Stimulated activated CD4-positive, alpha-beta T cell treated with anti-CD3 and anti-CD28 coated beads, Interleukin-1b, Interleukin-23, amount 100 ng/mL, for 48 hours (primary cell): Measurements from ENCODE around the gene NDUFA8.
"Not testable (repeated sequence)": the region's sequence is repeated elsewhere in the genome, so short reads cannot be mapped to it uniquely, and the experiment has no call there.

Experiments used
- DNase-seq: peaks from one replicate; pipeline ENCODE4 v3.0.0-alpha.2; 2020

NDUFA8 gene

DNA sequence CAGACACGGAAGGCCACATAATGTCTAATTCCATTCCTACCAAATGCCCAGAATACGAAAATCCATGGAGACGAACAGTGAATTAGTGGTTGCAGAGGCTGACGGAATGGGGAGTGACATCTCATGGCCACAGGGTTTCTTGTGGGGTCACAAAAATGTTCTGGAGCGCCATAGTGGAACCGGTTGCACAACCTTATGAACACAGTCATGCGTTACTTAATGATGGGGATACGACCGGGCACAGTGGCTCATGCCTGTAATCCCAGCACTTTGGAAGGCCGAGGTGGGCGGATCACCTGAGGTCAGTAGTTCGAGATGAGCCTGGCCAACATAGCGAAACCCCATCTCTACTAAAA lies 40.4 kb downstream of the NDUFA8 start:
- no peak for DNase-seq

DNA sequence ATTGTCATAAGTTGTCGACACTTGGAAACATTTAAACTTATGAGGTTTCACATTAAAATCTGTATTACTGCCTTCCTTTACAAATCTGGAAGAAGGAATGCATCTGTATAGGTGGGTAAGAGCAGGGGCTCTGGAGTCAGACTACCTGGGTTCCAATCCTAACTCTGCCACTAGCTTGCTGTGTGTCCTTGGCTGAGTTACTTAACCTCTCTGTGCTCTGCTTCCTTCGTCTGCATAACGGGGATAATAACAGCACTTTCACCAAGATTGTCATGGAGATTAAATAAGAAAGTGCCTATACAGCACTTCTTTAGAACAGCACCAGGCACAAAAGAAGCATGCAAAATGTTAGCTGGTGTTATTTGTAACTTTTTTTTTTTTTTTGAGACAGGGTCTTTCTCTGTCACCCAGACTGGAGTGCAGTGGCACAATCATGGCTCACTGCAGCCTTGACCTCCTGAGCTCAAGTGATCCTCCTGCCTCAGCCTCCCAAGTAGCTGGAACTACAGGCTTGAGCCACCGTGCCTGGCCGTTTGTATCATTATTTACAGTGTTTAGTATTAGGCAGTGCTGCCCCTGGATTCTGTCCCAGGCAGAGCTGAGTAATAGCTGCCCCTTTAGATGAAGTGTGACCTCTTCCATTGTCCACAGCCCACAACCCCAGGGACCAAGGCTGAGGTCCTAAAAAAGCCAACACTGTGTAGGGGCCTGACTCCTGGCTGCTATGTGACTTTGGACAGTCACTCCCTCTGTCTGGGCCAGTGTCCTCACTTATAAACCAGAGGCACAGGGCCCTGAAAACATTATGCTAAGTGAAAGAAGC lies 41.0 kb downstream of the NDUFA8 start:
- DNase-seq, result no peak

GRCh38 chr9:122117241-122117640 lies 42.3 kb downstream of the NDUFA8 start:
- not testable (repeated sequence) for DNase-seq

GRCh38 chr9:122116448-122117173 lies 43.0 kb downstream of the NDUFA8 start:
- DNase-seq, result no peak

GRCh38 chr9:122116040-122116439 lies 43.5 kb downstream of the NDUFA8 start:
- no peak for DNase-seq

GRCh38 chr9:122115176-122116035 lies 44.2 kb downstream of the NDUFA8 start:
- DNase-seq, result no peak

- no peak for DNase-seq
Observed at GRCh38 chr9:122113574-122113973, 46.0 kb downstream of the NDUFA8 start.

GRCh38 chr9:122112238-122112637 lies 47.3 kb downstream of the NDUFA8 start:
- DNase-seq, result no peak

DNA sequence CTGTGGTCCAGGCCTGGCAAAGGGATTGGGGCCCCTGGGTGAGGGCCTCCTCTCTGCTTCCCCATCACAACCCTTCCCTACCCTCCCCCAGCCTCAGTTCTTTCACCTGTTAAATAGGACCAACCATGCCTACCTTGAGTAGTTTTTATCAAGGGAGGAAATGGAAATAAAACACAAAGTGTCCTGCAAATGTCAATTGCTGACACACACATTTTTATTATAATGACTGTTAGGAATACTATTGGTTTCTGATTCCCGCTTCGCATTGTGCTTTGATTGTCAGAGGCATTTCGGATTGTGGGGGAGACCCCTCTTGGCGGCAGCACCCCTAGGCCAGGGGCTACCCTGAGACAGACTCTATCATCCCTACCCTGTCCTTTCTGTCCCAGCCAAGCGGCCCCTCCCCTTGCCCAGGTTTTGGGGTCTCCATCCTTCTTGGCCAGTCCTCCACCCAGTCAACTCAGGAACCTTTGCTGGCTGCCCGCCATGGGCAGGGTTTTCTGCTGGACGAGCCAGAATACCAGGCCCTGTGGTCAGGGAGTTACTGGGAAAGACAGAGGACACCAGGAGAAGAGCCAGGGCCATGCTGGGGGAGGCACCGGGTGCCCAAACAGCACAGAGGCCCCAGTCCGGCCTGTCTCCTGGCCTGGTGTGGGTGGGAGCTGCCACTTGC lies 48.0 kb downstream of the NDUFA8 start:
- DNase-seq, result no peak

- no peak for DNase-seq
Observed at GRCh38 chr9:122110100-122110833, 49.3 kb downstream of the NDUFA8 start.

- no peak for DNase-seq
Observed at GRCh38 chr9:122109035-122109813, 50.4 kb downstream of the NDUFA8 start.

GRCh38 chr9:122107291-122107805 lies 52.2 kb downstream of the NDUFA8 start:
- no peak for DNase-seq

- no peak for DNase-seq
Observed at GRCh38 chr9:122106576-122106975, 53.0 kb downstream of the NDUFA8 start.

GRCh38 chr9:122103985-122104384 lies 55.6 kb downstream of the NDUFA8 start:
- DNase-seq, result no peak

- DNase-seq, result no peak
Observed at GRCh38 chr9:122102156-122102555, 57.4 kb downstream of the NDUFA8 start.

DNA sequence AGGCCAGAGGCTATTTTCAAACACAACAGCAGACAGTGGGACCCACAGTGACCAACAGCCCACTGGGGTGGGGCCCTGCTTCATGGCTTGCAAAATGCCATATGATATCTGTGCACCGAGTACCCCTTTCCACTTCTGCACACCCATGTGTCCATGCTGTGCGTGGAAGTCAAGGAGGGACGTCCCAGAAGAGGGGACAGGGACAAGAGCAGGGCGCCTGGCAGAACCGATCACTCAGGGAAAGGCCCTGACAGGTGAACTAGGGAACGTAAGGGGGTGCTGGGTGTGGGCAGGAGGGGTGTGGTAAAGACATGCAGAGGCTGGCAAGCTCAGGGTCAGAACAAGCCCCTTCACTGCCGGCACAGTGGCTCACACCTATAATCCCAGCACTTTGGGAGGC lies 58.8 kb downstream of the NDUFA8 start:
- no peak for DNase-seq

DNA sequence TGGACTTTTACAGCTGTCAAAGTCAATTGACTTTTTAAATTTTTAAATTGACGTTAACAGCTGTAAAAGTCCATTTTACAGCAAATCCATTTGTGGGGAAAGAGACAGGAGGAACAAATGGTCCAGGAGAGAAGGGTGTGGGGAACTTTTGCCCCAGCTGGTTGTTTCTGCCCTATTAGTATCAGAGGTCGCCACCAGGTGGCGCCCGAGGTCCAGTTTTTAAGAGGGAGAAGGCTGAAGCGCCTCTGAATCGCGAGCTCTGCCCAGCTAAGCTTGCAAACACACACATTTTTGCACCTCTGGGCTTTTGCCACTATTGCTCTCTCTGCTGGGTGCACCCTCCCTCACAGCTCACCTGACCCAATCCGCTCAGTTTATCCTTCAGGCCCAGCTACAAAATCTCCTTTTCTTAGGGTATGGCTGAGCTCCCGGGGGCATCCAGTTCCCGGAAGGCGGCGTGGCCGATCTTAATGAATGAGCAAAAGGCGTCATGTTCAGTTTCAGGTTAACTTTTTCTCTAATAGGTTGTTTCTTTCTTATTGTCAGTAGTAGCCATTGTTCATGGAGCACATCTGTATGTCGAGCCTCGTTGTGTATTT lies 60.2 kb downstream of the NDUFA8 start:
- DNase-seq, result peak; percentile 74

- no peak for DNase-seq
Observed at GRCh38 chr9:122097679-122098315, 61.8 kb downstream of the NDUFA8 start.

DNA sequence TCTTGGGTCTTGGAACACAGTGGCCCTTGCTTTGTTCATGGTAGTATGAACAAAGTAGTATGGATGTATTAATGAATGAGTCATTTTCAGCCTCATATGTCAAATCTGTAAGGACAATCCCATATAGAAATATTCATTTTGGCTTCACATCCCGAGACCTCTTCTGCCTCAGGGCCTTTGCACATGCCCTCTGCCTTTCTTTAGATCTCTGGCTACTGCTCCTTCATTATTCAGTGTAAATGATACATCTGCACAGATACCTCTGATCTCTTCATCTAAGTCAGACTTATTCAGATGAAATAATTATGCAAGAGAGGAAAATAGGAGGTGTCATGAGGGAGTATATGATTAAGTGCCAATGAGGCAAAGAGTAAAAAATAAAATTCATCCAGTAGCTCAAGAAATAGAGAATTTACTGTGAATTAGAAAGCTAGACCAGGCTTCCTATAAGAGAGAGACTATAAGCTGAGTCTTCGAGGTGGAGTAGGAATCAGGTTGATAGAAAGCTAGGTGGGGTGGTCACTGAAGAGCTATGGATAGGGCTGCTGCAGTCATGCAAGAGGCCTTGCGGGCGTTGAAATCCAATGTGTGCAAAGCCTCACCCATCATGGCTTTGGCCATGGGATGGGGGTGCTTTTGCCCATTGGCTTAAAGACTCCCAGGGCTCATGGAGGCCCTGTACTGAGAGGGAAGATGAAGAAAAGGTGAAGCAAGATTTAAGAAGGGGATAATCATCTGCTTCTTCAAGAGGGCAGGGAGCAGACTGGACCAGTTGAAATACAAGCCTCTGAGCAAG lies 62.8 kb downstream of the NDUFA8 start:
- DNase-seq, result no peak
